GM18520 (cell line): ENCODE results near the gene RMDN3.

ENCODE experiments used
- ATAC-seq: cut with Tn5 transposase; IDR thresholded peaks from one replicate; pipeline ENCODE4 v1.9.1; 2021; ENCODE audit not compliant: unreplicated experiment

RMDN3 gene

GRCh38 chr15:40773496-40773895 is 18.4 kb upstream of the RMDN3 start:
- ATAC-seq, result no peak

- no peak for ATAC-seq
Observed at GRCh38 chr15:40772014-40772413, 17.0 kb upstream of the RMDN3 start.

- ATAC-seq, result no peak
Observed at GRCh38 chr15:40771242-40771641, 16.2 kb upstream of the RMDN3 start.

GRCh38 chr15:40770147-40770721 is 15.2 kb upstream of the RMDN3 start:
- no peak for ATAC-seq

DNA sequence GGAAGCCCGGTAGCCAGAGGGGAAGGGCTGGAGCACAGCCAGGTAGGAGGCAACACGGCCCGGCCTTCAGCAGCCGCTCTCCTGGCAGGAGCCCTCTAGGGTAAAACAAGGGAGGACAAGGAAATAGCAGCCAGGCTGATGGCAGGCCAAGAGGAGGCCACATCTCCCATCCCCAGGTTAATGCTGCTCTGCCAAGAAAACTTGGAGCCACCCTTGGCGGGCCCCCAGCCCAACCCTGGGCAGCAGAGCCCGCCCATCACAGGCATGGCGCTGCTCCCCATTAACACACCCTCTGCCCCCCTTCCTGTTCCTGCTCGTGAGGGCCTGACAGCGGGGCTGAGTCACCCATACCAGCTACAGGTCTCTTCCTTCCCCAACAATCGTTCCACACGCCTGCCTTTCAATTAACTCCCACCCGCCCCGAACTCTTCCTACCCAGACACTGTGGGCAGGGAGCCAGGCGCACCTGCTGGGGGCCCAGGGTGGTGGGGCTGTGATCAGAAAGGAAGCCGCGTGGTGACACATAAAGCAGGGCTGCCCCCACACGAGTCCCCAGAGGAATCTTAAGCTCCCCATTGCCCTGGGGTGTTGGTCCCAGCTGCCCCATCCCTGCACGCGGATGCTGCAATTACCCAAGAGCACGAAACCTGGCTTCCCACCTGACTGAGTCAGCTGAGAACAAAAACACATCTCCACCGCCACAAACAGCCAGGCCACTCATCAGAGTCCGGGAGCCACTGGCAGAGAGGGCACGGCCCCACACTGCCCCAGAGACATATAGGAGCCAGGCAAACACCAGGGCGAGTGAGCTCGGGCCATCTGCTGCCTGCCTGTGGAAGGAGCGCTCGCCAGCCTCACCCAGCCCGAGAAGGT is 14.5 kb upstream of the RMDN3 start, which contains the start of gene C15orf62:
C15orf62 (plus strand) TSS at position 707 of the 873 bp plus-strand sequence. CDS start 516 bp downstream, outside the sequence.
- no peak for ATAC-seq

GRCh38 chr15:40768521-40769273 is 13.6 kb upstream of the RMDN3 start:
- ATAC-seq, result no peak

DNA sequence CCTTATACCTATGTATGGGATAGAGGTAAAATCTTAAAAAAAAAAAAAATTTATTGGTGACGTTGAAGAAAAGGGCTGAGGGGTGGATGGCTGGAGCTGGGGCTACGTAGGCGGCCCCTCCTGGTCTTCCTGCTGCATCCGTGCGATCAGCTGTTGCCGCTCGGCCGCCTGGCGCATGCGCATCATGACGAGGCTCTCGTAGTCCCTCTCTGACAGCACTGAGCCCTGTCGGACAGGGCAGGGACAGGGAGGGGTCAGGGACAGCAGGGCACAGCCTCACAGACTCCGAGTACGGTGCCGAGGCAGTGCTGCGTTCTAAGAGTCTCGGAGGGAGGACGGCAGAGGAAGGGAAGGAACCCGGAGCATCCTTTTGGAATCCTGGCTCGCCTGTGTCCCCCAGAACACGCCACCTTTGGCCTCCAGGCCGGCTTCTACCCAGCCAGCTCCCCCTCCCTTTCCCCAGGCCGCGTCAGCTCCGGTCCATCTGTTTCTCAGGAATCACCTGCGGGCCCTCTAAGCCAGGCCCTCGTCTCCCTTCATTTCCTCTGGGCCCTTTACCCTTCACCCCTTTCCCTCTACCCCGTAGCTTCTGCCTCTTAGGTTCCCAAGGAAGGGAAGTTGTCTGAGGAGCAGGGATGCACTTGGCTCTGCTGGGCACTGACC is 12.9 kb upstream of the RMDN3 start:
- no peak for ATAC-seq

DNA sequence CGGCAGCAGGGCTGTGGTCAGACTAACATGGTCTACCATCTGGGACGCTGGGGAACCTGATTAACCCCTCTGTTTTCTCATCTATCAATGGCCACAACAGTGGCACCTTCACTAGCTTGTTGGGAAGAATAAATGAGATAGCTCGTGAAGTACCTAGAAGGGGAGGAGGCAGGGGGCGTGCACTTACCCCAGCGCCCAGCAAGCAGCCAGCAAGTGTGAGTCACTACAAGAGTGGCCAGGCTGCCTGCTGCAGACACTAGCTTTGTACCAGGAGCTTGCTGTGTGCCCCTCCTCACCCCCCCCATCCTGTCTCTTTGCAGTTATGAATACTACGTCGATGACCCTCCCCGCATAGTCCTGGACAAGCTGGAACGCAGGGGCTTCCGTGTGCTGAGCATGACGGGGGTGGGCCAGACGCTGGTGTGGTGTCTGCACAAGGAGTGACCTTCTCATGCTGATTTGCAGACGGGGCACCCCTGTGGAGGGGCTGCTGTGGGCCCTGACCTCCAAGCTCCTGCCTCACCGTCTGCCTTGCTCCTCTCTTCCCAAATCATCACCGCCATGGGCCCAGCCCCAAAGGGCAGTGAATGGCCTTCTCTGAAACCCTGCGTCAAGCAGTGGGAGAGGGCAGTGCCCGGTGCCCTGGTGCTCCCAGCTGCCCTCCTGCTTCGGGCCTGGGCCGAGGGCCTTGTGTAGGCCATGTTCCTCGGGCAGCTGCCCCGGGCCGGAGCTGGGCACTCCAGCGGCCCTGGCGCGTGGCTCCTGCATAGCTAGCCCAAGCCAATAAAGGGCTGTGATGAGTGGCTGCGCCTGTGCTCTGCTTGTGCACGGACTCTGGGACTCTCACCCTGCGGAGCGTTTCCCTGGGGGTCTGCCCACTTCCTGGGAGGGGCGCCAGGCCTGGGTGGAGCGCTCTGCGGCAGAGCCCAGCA is 12.1 kb upstream of the RMDN3 start:
- ATAC-seq, result no peak

- ATAC-seq, result no peak
Observed at GRCh38 chr15:40766194-40766815, 11.3 kb upstream of the RMDN3 start.

DNA sequence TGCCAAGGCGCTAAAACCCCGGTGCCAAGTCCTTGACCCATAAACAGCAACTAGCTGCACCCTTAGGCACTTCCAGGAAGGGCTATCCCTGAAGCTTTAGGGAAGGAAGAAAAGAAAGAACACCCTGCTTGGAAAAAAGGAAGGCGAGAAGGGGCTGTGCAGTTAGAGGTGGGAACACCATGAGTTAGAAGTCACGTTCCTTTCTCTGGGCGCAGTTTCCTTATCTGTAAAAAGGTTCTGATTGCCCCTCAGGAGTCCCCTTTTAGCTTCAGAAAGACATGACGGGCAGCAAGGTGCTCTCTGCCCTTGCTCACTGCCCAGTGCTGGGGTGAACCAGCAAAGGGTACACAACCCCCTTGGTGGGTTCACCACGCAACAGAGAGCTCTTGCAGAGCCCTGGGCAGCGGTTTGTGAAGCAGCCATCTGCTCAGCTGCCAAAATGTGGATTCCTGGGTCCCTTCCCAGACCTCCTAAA is 9.6 kb upstream of the RMDN3 start:
- no peak for ATAC-seq

DNA sequence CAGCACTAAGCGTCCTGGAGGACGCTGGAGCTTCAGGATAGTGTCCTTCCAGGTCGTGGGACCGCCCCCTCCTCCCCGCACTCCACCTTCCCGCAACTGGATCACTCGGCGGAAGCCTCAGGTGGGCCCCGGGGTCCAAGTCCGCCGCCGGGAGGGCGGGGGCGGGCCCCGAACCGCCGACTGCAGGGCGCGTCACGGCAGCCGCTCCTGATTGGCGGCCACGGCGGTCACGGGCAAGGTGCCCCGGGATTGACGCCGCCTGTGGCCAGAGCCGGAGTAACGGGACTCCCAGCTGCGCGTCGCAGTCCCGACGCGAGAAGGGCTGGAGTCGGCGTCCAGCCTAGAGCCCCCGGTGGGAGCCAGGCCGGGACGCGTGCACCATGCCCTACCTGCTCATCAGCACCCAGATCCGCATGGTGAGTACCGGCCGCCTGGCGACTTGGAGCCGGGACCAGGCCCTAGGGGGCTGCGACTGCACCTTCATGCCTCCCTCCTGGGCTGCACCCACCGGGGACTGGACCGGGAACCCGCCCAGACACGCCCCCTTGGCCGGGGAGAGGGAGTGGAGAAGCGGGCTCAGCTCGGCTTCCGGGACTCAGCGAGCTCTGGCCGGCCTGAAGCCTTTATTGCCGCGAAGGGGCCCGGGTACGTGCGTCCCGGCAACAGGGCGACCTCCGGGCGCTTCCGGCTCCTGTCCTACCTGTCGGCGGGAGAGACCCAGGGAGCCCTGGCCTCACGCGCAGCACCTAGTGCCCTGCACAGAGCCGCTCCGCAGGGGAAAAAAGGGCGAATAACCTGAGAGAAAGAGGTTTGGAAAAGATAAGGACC is 9.0 kb upstream of the RMDN3 start, which contains the start of gene GCHFR:
GCHFR (plus strand) TSS at position 268 of the 828 bp plus-strand sequence; CDS start at position 381, 113 bp downstream.
- no peak for ATAC-seq

DNA sequence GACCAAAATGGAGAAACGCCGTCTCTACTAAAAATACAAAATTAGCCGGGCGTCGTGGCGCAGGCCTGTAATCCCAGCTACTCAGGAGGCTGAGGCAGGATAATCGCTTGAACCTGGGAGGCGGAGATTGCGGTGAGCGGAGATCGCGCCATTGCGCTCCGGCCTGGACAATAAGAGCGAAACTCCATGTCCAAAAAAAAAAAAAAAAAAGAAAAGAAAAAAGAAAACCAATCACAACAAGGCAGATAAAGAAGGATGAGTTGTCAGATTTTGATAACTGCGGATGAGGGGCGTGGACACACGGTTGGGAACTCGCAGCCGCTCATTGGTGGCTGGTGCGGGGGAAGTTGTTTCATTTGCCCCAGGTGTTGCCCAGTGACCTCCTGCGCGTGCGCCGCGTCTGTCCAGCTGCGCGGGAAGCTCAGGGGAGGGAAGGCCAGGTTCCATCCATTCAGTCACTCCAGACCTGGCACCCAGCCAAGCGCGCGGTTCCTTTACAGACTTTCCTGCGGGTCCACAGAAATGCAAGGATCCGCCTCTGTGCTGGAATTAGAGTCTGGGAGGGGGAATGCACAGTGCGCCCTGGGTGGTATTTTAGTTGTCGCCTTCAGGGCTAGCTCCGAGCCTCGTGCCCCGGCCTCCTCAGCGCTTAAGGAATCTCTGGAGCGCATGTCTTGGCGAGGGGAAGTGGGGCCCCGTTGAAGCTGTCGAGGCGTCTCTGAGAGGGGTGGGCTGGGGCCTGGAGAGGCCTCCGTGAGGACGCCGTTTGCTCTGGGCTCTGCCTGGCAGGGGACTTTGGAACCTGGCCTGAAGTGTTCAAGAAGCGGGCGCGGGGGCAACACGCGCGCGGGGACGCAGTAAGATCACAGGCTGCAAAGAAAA is 8.1 kb upstream of the RMDN3 start:
- ATAC-seq, result no peak

DNA sequence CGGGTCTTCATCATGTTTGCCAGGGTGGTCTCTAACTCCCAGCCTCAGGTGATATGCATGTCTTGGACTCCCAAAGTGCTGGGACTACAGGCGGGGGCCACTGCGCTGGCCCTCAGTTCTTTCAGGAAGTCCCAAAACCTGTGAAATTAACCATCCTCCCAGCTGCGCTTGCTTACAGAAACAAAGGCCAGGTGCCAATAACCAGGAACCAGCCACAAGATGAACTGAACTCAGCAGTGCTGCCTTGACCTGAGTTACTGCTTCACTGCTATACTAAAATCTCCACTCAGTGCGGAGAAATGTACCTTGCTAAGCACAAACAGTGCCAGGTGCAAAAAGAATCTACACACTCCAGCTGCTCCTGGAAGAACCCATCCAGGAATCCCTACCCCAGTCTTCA is 4.9 kb upstream of the RMDN3 start:
- no peak for ATAC-seq

GRCh38 chr15:40756938-40757337 is 1.9 kb upstream of the RMDN3 start:
- ATAC-seq, result no peak

GRCh38 chr15:40755812-40756208 is 756 bp upstream of the RMDN3 start:
- no peak for ATAC-seq

DNA sequence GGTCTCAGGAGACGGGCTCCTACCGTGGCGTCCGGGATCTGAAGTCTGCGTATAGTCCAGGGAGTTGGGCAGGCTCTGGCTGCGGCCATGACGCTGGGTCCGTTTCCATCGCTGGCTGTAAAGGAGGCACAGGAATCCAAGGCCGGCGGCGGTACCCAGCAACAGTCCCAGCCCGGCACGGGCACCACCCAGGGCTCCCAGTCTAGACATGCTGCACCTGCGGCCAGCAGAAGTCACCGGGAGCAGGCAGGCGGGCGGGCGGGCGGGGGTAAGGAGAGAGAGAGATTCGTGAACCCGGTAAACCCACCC is 526 bp downstream of the RMDN3 start:
- ATAC-seq, result no peak

- no peak for ATAC-seq
Observed at GRCh38 chr15:40751745-40752144, 3.3 kb downstream of the RMDN3 start.

DNA sequence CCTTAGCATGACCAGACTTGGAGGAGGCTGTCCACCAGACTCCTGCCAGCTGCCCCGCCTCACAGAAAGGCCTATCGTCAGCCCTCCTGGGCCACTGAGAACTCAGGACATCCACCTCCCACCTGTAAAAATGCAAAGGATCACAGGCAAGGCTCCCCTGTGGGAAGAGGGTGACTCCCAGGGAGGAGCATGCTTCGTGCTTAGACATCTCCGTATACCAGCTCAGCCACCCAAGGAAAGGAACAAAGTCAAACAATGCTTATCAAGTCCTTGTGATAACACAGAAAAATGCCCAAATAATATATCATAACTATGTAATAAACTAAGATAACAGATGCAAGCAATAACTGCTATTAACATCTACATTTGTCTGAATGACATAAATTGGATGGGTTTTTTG is 4.2 kb downstream of the RMDN3 start:
- no peak for ATAC-seq
